GM18511 (cell line): Measurements from ENCODE around the gene MYRFL.
"Not testable (repeated sequence)": the region's sequence is repeated elsewhere in the genome, so short reads cannot be mapped to it uniquely, and the experiment has no call there.

ENCODE experiments used
- ATAC-seq: cut with Tn5 transposase; IDR thresholded peaks from one replicate; pipeline ENCODE4 v1.9.1; 2021; ENCODE audit warnings: mild to moderate bottlenecking, moderate library complexity; ENCODE audit not compliant: unreplicated experiment

The MYRFL gene

GRCh38 chr12:69840727-69841126, 15.7 kb downstream of the MYRFL start:
- no peak for ATAC-seq

DNA sequence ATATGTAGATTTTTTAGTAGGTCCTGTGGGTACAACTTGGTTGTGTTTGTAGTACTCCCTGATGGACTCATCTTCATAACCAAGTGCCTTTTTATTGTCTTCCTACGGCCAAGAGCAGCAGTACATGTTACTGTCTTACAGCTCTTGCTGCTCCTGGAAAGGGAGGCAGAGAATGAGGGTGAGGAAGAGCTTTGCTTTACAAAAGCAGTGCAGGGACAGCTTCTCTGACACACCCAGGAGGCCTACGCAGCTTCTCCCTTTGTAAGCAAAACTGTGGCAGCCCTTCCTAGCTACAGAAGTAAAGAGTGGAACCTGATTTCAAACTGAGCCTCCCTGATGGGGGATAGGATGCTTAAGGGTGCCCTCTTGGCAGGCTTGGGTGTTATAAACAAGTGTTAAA, 18.6 kb downstream of the MYRFL start:
- no peak for ATAC-seq

DNA sequence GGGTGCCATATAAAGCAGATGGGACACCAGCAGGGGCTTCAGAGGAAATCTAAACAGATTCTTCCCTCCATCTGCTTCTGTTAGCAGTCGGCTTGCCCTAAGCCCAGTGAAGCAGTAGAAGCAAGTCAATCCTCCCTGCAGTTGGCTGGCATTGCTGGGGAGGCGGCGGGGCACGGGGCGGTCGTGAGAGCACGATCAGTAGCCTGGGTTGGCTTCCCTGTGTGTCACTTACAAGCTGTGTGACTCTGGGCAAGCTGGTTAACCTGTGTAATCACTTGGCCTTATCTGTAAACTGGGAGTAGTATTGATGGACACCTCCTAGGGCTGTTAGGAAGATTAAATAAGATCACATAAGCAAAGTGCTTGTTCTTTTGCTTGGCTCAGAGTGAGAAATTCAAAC, 19.4 kb downstream of the MYRFL start:
- ATAC-seq, result no peak

DNA sequence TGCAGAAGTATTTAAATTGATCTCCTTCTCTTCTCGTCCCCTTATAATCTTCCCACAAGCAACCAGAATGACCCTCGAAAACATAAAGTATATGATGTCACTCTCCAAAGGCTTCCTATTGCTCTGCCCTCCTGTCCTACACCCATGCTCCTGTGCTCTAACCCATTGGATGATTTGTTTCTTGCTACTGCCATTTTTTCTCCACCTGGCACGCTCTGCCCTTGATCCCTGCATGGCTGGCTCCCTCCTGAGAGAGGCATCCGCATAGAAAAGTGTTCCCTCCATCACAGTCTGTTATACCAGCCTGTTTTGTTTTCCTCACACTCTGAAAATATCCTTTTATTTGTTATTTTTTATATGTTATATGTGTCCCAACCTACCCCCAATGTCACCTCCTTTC, 19.8 kb downstream of the MYRFL start:
- ATAC-seq, result no peak

DNA sequence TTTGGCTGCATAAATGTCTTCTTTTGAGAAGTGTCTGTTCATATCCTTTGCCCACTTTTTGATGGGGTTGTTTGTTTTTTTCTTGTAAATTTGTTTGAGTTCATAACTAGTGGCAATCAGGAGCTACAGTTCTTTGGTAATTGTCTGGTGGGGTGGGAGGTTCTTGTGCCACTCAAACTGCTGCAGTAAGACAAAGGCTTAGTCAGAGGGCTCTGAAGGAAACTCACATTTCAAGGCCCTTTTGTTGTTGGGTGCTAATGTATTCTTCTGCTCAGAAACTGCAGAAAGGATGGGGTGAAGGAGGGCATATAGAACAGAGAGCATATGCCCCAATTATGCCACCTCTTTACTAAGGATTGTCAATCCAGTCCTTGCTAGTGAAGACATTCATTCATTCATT, 21.9 kb downstream of the MYRFL start:
- ATAC-seq, result no peak

DNA sequence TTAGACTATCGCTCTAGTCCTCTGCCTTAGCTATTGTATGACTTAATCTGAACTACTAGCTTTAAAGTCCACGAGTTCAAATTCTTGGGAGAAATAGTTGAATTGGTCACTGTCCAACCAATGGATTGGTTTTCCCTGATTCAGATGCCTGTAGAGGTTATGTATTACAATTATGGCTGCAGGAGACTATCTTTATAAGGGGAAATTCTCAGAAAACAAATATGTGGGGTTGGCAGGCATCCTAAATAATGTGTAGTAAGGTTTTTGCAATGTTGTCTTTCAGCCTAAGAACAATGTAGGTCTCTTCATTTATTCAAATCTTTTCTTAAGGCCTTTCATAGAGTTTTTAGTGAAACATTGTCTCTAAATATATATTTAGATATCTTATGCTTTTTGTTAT, 26.9 kb downstream of the MYRFL start:
- ATAC-seq, result no peak

DNA sequence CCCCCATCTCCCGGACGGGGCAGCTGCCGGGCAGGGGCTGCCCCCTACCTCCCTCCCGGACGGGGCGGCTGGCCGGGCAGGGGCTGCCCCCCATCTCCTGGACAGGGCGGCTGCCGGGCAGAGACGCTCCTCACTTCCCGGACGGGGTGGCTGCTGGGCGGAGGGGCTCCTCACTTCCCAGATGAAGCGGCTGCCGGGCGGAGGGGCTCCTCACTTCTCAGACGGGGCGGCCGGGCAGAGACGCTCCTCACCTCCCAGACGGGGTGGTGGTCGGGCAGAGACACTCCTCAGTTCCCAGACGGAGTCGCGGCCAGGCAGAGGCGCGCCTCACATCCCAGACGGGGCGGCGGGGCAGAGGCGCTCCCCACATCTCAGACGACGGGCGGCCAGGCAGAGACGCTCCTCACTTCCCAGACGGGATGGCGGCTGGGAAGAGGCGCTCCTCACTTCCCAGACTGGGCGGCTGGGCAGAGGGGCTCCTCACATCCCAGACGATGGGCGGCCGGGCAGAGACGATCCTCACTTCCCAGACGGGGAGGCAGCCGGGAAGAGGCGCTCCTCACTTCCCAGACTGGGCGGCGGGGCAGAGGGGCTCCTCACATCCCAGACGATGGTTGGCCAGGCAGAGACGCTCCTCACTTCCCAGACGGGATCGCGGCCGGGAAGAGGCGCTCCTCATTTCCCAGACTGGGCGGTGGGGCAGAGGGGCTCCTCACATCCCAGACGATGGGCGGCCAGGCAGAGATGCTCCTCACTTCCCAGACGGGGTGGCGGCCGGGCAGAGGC, 28.3 kb downstream of the MYRFL start:
- ATAC-seq, result not testable (repeated sequence)

DNA sequence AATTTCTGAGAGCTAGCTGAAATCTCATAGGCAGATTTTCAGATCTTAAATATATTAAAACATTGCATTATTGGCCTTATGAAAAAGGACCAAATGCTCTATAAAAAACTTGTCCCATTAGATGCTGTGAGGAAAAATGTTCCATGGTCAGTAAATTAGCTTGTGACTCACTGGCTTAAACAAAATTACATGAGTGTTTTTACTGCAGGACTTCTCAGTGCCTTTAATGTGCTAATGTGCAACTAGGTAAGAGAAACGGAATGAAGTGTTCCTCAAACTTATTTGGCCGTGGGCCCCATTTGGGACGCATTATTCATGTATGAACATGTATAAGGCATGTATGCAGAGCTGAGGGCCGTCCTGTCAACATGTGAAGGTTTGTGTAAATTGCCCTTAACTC, 41.7 kb downstream of the MYRFL start:
- no peak for ATAC-seq

DNA sequence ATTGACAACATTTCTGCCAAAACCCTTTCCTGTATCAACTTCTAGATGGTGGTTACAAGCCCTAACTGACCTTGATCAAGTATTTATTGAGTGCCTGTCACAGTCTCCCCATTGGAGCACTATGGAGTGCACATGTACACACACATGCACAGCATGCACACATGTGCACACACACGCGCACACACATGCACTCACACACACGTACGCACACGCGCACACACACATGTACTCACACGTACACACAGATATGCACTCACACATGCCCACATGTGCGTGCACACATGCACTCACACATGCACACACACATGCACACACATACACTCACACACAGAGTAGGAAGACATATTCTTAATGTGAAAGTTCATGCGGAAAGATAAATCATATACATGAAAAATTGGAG, 43.7 kb downstream of the MYRFL start:
- ATAC-seq, result no peak

DNA sequence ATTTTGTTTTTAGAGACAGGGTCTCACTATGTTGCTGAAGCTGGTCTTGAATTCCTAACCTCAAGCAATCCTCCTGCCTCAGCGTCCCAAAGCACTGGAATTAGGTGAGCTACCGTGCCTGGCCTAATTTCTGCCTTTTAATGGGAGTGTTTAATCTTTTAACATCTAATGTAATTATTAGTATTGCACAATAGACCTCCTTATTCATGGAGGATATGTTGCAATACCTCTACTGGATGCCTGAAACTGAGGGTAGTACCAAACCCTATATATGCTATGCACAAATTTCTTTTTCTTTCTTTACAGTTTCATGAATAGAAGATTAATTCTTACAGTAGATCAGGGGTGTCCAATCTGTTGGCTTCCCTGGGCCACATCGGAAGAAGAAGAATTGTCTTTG, 47.8 kb downstream of the MYRFL start:
- ATAC-seq, result no peak

DNA sequence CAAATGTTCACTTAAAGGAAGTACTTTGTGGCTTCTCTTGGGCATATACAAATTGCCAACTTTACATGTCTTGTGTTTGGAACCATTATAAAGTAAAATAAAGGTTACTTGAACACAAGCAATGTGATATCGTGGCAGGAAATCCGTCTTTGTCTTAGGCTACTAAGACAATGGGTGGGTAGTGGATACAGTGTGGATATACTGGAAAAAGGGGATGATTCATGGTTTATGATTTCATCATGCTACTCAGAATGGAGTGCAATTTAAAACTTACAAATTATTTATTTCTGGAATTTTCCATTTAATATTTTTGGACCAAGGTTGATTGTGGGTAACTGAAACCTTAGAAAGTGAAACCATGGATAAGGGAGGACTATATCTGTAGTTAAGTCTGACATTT, 48.4 kb downstream of the MYRFL start:
- ATAC-seq, result no peak

DNA sequence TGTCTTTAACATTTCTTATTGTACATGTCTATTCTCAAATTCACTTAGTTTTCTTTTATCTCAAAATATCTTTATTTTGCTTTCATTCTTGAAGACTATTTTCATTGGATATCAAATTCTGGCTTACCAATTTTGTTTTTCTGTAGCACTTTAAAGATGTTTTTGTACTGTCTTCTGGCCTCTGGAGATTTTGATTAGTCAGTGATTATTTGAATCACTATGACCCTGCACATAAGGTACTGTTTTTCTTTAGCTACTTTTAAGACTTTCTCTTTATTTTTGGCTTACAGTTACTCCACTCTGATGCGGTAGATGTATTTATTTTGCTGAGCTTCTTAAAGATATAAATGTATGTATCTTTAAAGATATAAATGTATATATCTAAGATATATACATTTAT, 49.6 kb downstream of the MYRFL start:
- no peak for ATAC-seq

- no peak for ATAC-seq
Observed at GRCh38 chr12:69875416-69875935, 50.4 kb downstream of the MYRFL start.

- ATAC-seq, result peak; percentile 95
Observed at GRCh38 chr12:69879007-69879960, 54.3 kb downstream of the MYRFL start.

DNA sequence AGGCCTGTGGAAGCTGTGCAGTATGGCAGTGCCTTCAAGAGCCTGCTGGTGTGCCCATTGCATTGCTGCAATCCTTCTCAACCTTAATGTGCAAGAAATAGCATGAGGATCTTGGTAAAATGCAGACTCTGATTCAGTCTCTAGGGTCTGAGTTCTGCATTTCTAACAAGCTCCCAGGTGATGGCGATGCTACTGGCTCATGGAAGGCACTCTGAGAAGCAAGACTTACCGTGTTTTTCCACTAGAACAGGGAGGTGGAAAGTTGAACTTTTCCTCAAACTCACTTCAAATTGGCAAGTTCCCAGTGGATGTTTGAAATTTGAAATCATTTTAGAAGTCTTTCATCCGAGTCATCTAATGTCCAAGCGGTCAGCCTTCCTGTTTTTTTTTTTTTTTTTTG, 55.5 kb downstream of the MYRFL start:
- ATAC-seq, result no peak

GRCh38 chr12:69881771-69882170, 56.7 kb downstream of the MYRFL start:
- no peak for ATAC-seq

- no peak for ATAC-seq
Observed at GRCh38 chr12:69884386-69884785, 59.4 kb downstream of the MYRFL start.

- ATAC-seq, result no peak
Observed at GRCh38 chr12:69885658-69886057, 60.6 kb downstream of the MYRFL start.

GRCh38 chr12:69886109-69886508, 61.1 kb downstream of the MYRFL start:
- ATAC-seq, result no peak

DNA sequence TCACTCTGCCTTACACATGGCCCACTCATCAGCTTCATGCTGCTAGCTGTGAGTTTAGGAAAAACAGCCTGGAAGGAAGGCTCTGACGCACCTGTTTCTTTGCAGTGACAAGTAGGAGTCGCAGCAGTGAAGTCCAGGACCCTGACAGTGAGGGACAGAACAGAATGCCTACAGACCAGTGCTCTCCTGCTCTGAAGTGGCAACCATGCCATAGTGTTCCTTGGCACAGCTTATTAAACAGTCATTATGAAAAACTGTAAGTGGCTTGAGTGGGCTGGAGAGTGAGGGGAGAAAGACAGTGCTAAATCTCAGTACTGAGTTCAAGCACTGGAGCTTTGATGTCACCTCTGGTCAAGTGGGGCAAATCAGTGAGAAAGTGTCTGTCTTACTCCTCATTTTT, 61.7 kb downstream of the MYRFL start:
- ATAC-seq, result no peak

GRCh38 chr12:69888901-69889300, 63.9 kb downstream of the MYRFL start:
- ATAC-seq, result no peak
